ENCODE results near the gene SLC35B1. TPM values are rescaled to one million over a fixed set of nuclear protein-coding genes. Genes with fewer than 3 reads are reported as not detected.
A peak's percentile ranks its signal among the peaks of the same experiment; 100 is the strongest.

SLC35B1 gene
- total and polyA plus RNA-seq, 10 of the 15 experiments (the other 5 are each of a cell fraction or from before 2014, with no cell fraction given) = 40.0 to 113 (median 51.6) TPM

DNA sequence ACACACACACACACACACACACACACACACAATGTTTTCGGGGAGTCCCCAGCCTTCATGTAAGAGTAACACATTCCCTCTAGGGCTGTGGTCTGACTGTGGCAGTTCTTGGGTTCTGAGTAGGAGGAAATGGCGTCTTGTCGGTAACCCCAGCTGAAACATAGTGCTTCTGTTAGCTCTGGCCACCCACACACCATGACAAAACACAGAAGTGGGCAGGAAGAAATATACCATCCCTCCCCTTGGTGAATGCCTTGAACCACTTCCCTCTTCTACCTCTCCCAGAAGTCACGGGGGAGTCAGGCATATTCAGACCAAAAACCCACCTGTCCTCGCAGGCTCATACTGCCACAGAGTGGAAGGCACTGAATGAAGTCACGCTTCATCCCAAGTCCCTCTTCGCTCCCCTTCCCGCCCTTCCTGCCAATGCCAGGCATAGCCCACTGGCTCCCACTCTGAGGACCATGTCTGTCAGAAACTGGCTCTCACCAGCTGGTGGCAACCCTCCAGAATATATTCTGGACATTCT is 11.5 kb downstream of the SLC35B1 start:
- ATAC-seq (peak; percentile 94), DNase-seq (ENCODE audit: low read depth, low spot score) (peak; percentile 72), FAIRE-seq (peak; percentile 77)
- no peaks in the 10 kb centered on the region for H4K20me1 ChIP-seq (ENCODE audit: control insufficient read depth, insufficient read depth)
- H3K36me3 ChIP-seq (ENCODE audit: control insufficient read depth in 2 of 2, insufficient read depth in 2 of 2, low read length in 1 of 2) = peaks cover 5 to 9% of the 10 kb centered on the region in 2 experiments
- no peak overlapping the region for H3K4me3 ChIP-seq
- peak overlapping the region; percentile 21; the same call in 1 of the 2 replicates for H3K4me2 ChIP-seq (ENCODE audit: control insufficient read depth, insufficient read depth)
- ChIA-PET SMC1A (ENCODE audit: uncharacterized antibody, unreplicated experiment) (interaction anchor here (0.6 to 10.0 kb wide), 33 partner anchors 9 to 261 kb away, joined by 3 to 121 read pairs (median 6); partner anchors contain the start of genes FAM117A, NXPH3 and SLC35B1), RAD21 (ENCODE audit: unreplicated experiment) (interaction anchor here (0.6 to 5.7 kb wide), 24 partner anchors 9 to 302 kb away, joined by 3 to 70 read pairs (median 5); partner anchors contain the start of genes FAM117A, KAT7, NXPH3 and SLC35B1), POLR2A (interaction anchor here (0.7 to 2.4 kb wide), 7 partner anchors 20 to 130 kb away, joined by 3 to 12 read pairs (median 7); partner anchors contain the start of genes KAT7 and NXPH3), CTCF (interaction anchor here (0.6 to 21.7 kb wide), 42 partner anchors 7 to 303 kb away, joined by 3 to 483 read pairs (median 4); partner anchors contain the start of genes KAT7, NXPH3, SLC35B1 and SPOP)
- no TSS peak for BruUV-seq (replicated peaks)
- H3K9me3 ChIP-seq (replicated peaks; ENCODE audit: control insufficient read depth, insufficient read depth, low read length) = no peaks in the 10 kb centered on the region
- no peaks in the 10 kb centered on the region for H3K79me2 ChIP-seq (ENCODE audit: control insufficient read depth, insufficient read depth, low read length)
- 2% methylated on average over 8 of the region's 8 CpGs for WGBS (ENCODE audit: insufficient coverage, insufficient replicate concordance, low lambda C conversion rate, missing lambda C conversion rate)
- H3K4me1 ChIP-seq (ENCODE audit: control insufficient read depth, insufficient read depth, low read length) = peaks cover 17% of the 10 kb centered on the region
- H3K27me3 ChIP-seq (replicated peaks in 1 of 2; ENCODE audit: control insufficient read depth in 2 of 2, insufficient read depth in 2 of 2, low read length in 1 of 2) = no peaks in the 10 kb centered on the region
- 0 out of 2 replicates have a peak overlapping the region, but pooled peaks have one; percentile 3 for H3K9ac ChIP-seq (ENCODE audit: control insufficient read depth, insufficient read depth, low read length)
- H3K27ac ChIP-seq (ENCODE audit: control insufficient read depth, insufficient read depth) = 0 out of 2 replicates have a peak overlapping the region, but pooled peaks have one; percentile 29
- intact Hi-C loops (cut with micrococcal nuclease; ENCODE audit: unreplicated experiment) = loop anchor here (10.0 kb wide), 1 partner anchor 81 kb away; no protein-coding TSS in a partner anchor
- peak overlapping the region; percentile 68 for H2AFZ ChIP-seq (ENCODE audit: control insufficient read depth, low read depth, low read length)
- in situ Hi-C loops (cut with MboI) = loop anchor here (5.0 kb wide), 2 partner anchors 124 to 289 kb away; no protein-coding TSS in a partner anchor
- peak; percentile 67 for TF ChIP-seq MEF2B (IDR thresholded peaks at IDR 0.05; ENCODE audit: partially characterized antibody, poor library complexity, severe bottlenecking)
- 0 out of 2 replicates have a peak, but pooled peaks have one; percentile 7 for TF ChIP-seq SIN3A (IDR thresholded peaks at IDR 0.05; ENCODE audit: low read depth, low read length)
- TF ChIP-seq, protein P1, sequence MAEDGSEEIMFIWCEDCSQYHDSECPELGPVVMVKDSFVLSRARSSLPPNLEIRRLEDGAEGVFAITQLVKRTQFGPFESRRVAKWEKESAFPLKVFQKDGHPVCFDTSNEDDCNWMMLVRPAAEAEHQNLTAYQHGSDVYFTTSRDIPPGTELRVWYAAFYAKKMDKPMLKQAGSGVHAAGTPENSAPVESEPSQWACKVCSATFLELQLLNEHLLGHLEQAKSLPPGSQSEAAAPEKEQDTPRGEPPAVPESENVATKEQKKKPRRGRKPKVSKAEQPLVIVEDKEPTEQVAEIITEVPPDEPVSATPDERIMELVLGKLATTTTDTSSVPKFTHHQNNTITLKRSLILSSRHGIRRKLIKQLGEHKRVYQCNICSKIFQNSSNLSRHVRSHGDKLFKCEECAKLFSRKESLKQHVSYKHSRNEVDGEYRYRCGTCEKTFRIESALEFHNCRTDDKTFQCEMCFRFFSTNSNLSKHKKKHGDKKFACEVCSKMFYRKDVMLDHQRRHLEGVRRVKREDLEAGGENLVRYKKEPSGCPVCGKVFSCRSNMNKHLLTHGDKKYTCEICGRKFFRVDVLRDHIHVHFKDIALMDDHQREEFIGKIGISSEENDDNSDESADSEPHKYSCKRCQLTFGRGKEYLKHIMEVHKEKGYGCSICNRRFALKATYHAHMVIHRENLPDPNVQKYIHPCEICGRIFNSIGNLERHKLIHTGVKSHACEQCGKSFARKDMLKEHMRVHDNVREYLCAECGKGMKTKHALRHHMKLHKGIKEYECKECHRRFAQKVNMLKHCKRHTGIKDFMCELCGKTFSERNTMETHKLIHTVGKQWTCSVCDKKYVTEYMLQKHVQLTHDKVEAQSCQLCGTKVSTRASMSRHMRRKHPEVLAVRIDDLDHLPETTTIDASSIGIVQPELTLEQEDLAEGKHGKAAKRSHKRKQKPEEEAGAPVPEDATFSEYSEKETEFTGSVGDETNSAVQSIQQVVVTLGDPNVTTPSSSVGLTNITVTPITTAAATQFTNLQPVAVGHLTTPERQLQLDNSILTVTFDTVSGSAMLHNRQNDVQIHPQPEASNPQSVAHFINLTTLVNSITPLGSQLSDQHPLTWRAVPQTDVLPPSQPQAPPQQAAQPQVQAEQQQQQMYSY (CRISPR knock-in tag; IDR thresholded peaks at IDR 0.05) = no peak
- peak; percentile 96 for TF ChIP-seq IKZF2 (IDR thresholded peaks at IDR 0.05)
- peak; percentile 95 for TF ChIP-seq NBN (IDR thresholded peaks at IDR 0.05)
- TF ChIP-seq, protein P2, sequence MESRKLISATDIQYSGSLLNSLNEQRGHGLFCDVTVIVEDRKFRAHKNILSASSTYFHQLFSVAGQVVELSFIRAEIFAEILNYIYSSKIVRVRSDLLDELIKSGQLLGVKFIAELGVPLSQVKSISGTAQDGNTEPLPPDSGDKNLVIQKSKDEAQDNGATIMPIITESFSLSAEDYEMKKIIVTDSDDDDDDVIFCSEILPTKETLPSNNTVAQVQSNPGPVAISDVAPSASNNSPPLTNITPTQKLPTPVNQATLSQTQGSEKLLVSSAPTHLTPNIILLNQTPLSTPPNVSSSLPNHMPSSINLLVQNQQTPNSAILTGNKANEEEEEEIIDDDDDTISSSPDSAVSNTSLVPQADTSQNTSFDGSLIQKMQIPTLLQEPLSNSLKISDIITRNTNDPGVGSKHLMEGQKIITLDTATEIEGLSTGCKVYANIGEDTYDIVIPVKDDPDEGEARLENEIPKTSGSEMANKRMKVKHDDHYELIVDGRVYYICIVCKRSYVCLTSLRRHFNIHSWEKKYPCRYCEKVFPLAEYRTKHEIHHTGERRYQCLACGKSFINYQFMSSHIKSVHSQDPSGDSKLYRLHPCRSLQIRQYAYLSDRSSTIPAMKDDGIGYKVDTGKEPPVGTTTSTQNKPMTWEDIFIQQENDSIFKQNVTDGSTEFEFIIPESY (IDR thresholded peaks at IDR 0.05) = no peak
- 0 out of 2 replicates have a peak, but pooled peaks have one; percentile 6 for TF ChIP-seq BCL11A (IDR thresholded peaks at IDR 0.05; ENCODE audit: low read depth, low read length)
- TF ChIP-seq HDGF (IDR thresholded peaks at IDR 0.05) = peak; percentile 70; the same call in 1 of the 2 replicates
- peak; percentile 91 for TF ChIP-seq RELB (IDR thresholded peaks at IDR 0.05; ENCODE audit: low read depth)
- peak; percentile 94 for TF ChIP-seq DPF2 (IDR thresholded peaks at IDR 0.05)
- peak; percentile 55; the same call in 1 of the 2 replicates for TF ChIP-seq MEF2A (IDR thresholded peaks at IDR 0.05; ENCODE audit: insufficient read depth, low read depth, low read length)
- peak; percentile 20; the same call in 1 of the 2 replicates for TF ChIP-seq TCF12 (IDR thresholded peaks at IDR 0.05; ENCODE audit: low read depth, low read length)
- 0 out of 2 replicates have a peak, but pooled peaks have one; percentile 2 for TF ChIP-seq RAD21 (IDR thresholded peaks at IDR 0.05; ENCODE audit: insufficient read depth, low read depth, low read length)
- peak in 1 of 2 experiments; percentile 72; a peak in 2 of 4 replicates for TF ChIP-seq EP300 (IDR thresholded peaks at IDR 0.05; ENCODE audit: borderline replicate concordance in 1 of 2, control insufficient read depth in 1 of 2, low read depth in 2 of 2, low read length in 2 of 2)
- TF ChIP-seq POLR2AphosphoS5 (IDR thresholded peaks at IDR 0.05; ENCODE audit: low read length) = 0 out of 2 replicates have a peak, but pooled peaks have one; percentile 22
